Measurements from ENCODE around the gene FLT3. TPM values are rescaled to one million over a fixed set of nuclear protein-coding genes. Genes with fewer than 3 reads are reported as not detected.

FLT3 gene
- total and polyA plus RNA-seq, 2 donors (not counting 1 experiment from before 2014, with no cell fraction given), result 0.13 to 0.42 TPM

GRCh38 chr13:27972478-27972820 lies 127.9 kb downstream of the FLT3 start:
- WGBS (ENCODE audit: insufficient coverage), result 60% methylated on average over 2 of the region's 2 CpGs
- ChIA-PET CTCF (interaction anchor here (0.5 to 2.9 kb wide), 4 partner anchors 12 to 738 kb away, joined by 3 to 14 read pairs (median 4); no protein-coding TSS in a partner anchor), POLR2A (no interaction called here)
- no peaks in the 10 kb centered on the region for H3K79me2 ChIP-seq (ENCODE audit: control insufficient read depth, insufficient read depth, low read length)
- no peak overlapping the region for H3K4me3 ChIP-seq (ENCODE audit: control extremely low read depth in 1 of 5, extremely low read depth in 1 of 5, insufficient read depth in 1 of 5, low read depth in 2 of 5, low read length in 4 of 5)
- H3K36me3 ChIP-seq (replicated peaks in 1 of 2; ENCODE audit: control extremely low read depth in 1 of 2, control insufficient read depth in 1 of 2, extremely low read depth in 1 of 2, insufficient read depth in 2 of 2, low read length in 1 of 2), result no peaks in the 10 kb centered on the region
- no peak overlapping the region for H3K9ac ChIP-seq (ENCODE audit: low read length)
- peaks cover 35% of the 10 kb centered on the region for H3K4me1 Mint-ChIP-seq
- no peaks in the 10 kb centered on the region for H3K9me3 Mint-ChIP-seq (ENCODE audit: insufficient read depth)
- intact Hi-C loops (cut with micrococcal nuclease), result no loop called here
- DNase-seq (no peak), ATAC-seq (ENCODE audit: low read depth) (no peak)
- TF ChIP-seq, protein P1, sequence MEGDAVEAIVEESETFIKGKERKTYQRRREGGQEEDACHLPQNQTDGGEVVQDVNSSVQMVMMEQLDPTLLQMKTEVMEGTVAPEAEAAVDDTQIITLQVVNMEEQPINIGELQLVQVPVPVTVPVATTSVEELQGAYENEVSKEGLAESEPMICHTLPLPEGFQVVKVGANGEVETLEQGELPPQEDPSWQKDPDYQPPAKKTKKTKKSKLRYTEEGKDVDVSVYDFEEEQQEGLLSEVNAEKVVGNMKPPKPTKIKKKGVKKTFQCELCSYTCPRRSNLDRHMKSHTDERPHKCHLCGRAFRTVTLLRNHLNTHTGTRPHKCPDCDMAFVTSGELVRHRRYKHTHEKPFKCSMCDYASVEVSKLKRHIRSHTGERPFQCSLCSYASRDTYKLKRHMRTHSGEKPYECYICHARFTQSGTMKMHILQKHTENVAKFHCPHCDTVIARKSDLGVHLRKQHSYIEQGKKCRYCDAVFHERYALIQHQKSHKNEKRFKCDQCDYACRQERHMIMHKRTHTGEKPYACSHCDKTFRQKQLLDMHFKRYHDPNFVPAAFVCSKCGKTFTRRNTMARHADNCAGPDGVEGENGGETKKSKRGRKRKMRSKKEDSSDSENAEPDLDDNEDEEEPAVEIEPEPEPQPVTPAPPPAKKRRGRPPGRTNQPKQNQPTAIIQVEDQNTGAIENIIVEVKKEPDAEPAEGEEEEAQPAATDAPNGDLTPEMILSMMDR (IDR thresholded peaks at IDR 0.05), result no peak
- TF ChIP-seq EZH2 (IDR thresholded peaks at IDR 0.05; ENCODE audit: borderline replicate concordance, insufficient read depth, low read depth, low read length, poor library complexity, severe bottlenecking), result no peak
- H3K27ac ChIP-seq (ENCODE audit: low read length in 2 of 2), result no peak overlapping the region
- H4K20me1 ChIP-seq (ENCODE audit: control insufficient read depth, insufficient read depth, low read length, poor library complexity, severe bottlenecking), result no peaks in the 10 kb centered on the region
- H3K4me2 ChIP-seq (replicated peaks; ENCODE audit: low read depth, low read length, poor library complexity, severe bottlenecking), result no peak overlapping the region
- no peak overlapping the region for H3K27ac Mint-ChIP-seq
- H2AFZ ChIP-seq (ENCODE audit: insufficient read depth, low read depth, low read length, poor library complexity, severe bottlenecking), result no peak overlapping the region
- peaks cover 74% of the 10 kb centered on the region for H3K27me3 Mint-ChIP-seq
- H3K4me3 Mint-ChIP-seq, result no peak overlapping the region
- peaks cover 0 to 41% (median 0%) of the 10 kb centered on the region in 3 donors for H3K9me3 ChIP-seq (ENCODE audit: control extremely low read depth in 1 of 3, control insufficient read depth in 2 of 3, insufficient read depth in 1 of 3, low read length in 2 of 3)
- peaks cover 0 to 91% (median 61%) of the 10 kb centered on the region in 4 experiments for H3K27me3 ChIP-seq (replicated peaks in 1 of 4; ENCODE audit: control extremely low read depth in 1 of 4, control insufficient read depth in 3 of 4, insufficient read depth in 4 of 4, low read length in 3 of 4)
- peaks cover 46 to 53% of the 10 kb centered on the region in 2 donors for H3K4me1 ChIP-seq (ENCODE audit: control insufficient read depth in 2 of 2, insufficient read depth in 2 of 2, low read length in 2 of 2)

- peaks cover 73% of the 10 kb centered on the region for H3K27me3 Mint-ChIP-seq
- Histone ChIP-seq H3K79me2 (ENCODE audit: control insufficient read depth, insufficient read depth, low read length) (no peaks in the 10 kb centered on the region), H3K4me2 (replicated peaks; ENCODE audit: low read depth, low read length, poor library complexity, severe bottlenecking) (no peak overlapping the region), H3K27ac (ENCODE audit: low read length in 2 of 2) (no peak overlapping the region), H3K9ac (ENCODE audit: low read length) (no peak overlapping the region), H3K4me1 (ENCODE audit: control insufficient read depth in 2 of 2, insufficient read depth in 2 of 2, low read length in 2 of 2) (peaks cover 47 to 58% of the 10 kb centered on the region in 2 donors), H2AFZ (ENCODE audit: insufficient read depth, low read depth, low read length, poor library complexity, severe bottlenecking) (no peak overlapping the region), H3K36me3 (replicated peaks in 1 of 2; ENCODE audit: control extremely low read depth in 1 of 2, control insufficient read depth in 1 of 2, extremely low read depth in 1 of 2, insufficient read depth in 2 of 2, low read length in 1 of 2) (no peaks in the 10 kb centered on the region), H3K27me3 (replicated peaks in 1 of 4; ENCODE audit: control extremely low read depth in 1 of 4, control insufficient read depth in 3 of 4, insufficient read depth in 4 of 4, low read length in 3 of 4) (peaks cover 0 to 91% (median 63%) of the 10 kb centered on the region in 4 experiments), H3K4me3 (ENCODE audit: control extremely low read depth in 1 of 5, extremely low read depth in 1 of 5, insufficient read depth in 1 of 5, low read depth in 2 of 5, low read length in 4 of 5) (no peak overlapping the region), H4K20me1 (ENCODE audit: control insufficient read depth, insufficient read depth, low read length, poor library complexity, severe bottlenecking) (no peaks in the 10 kb centered on the region), H3K9me3 (ENCODE audit: control extremely low read depth in 1 of 3, control insufficient read depth in 2 of 3, insufficient read depth in 1 of 3, low read length in 2 of 3) (peaks cover 0 to 47% (median 0%) of the 10 kb centered on the region in 3 donors)
- ATAC-seq (ENCODE audit: low read depth) (no peak), DNase-seq (no peak)
- H3K4me3 Mint-ChIP-seq, result no peak overlapping the region
- ChIA-PET CTCF (interaction anchor here (0.5 to 2.9 kb wide), 5 partner anchors 9 to 738 kb away, joined by 3 to 14 read pairs (median 3); no protein-coding TSS in a partner anchor), POLR2A (no interaction called here)
- intact Hi-C loops (cut with micrococcal nuclease), result no loop called here
- no peaks in the 10 kb centered on the region for H3K9me3 Mint-ChIP-seq (ENCODE audit: insufficient read depth)
- TF ChIP-seq, protein P1 (IDR thresholded peaks at IDR 0.05), result no peak
- no peak for TF ChIP-seq EZH2 (IDR thresholded peaks at IDR 0.05; ENCODE audit: borderline replicate concordance, insufficient read depth, low read depth, low read length, poor library complexity, severe bottlenecking)
- H3K4me1 Mint-ChIP-seq, result peaks cover 37% of the 10 kb centered on the region
- WGBS (ENCODE audit: insufficient coverage), result 67% methylated on average over 6 of the region's 7 CpGs
- H3K27ac Mint-ChIP-seq, result no peak overlapping the region
These were observed 128.4 kb downstream of the FLT3 start for GRCh38 chr13:27971776-27972477.
